ENCODE measurements around the gene SPINK4.

DNA sequence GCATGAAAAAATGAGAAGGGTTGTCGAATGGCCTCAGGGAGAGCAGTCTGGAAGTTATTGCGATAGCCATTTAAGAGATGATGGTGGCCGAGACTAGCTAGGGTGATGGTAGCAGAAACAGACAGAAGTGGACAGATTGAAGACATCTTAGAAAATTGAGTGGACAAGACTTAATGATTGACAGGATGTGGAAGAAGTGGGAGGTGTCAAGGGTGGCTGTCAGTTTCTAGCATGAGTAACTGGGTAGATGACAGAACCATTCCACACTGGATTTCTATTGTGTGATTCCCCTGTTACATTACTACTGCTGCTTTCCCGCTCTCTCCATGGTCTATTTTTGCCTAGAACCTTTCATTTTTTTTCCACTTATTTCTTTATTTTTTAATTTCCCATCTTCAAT, 37.5 kb downstream of the SPINK4 start:
- TF ChIP-seq CTCF (IDR thresholded peaks at IDR 0.05) (no peak), EZH2 (IDR thresholded peaks at IDR 0.05) (no peak), EZH2phosphoT487 (IDR thresholded peaks at IDR 0.05) (no peak)
